HTERT RPE-1 (cell line): ENCODE data around the gene GBP7.
"Not testable (repeated sequence)": the region's sequence is repeated elsewhere in the genome, so short reads cannot be mapped to it uniquely, and the experiment has no call there.

ENCODE experiments used
- in situ Hi-C: fragments of 300-500 bp; cut with MboI; formaldehyde crosslinking; loops from 4 replicates; pipeline ENCODE4 v1.14.3; 2020; ENCODE audit warnings: low sequenced_read_pairs

Gene GBP7

GRCh38 chr1:89171067-89171438, 4.8 kb downstream of the GBP7 start:
- in situ Hi-C loops: no loop called here

GRCh38 chr1:89170170-89171066, 5.4 kb downstream of the GBP7 start:
- in situ Hi-C loops: no loop called here

GRCh38 chr1:89169166-89169565, 6.6 kb downstream of the GBP7 start:
- in situ Hi-C loops: no loop called here

GRCh38 chr1:89167590-89168230, 8.1 kb downstream of the GBP7 start:
- in situ Hi-C loops: no loop called here

- in situ Hi-C loops: no loop called here
Measured at GRCh38 chr1:89166705-89167104, 9.1 kb downstream of the GBP7 start.

- in situ Hi-C loops: no loop called here
Measured at GRCh38 chr1:89165811-89166210, 10.0 kb downstream of the GBP7 start.

- in situ Hi-C loops: no loop called here
Measured at GRCh38 chr1:89151047-89151446, 24.8 kb downstream of the GBP7 start.

- in situ Hi-C loops: no loop called here
Measured at GRCh38 chr1:89149976-89150375, 25.8 kb downstream of the GBP7 start.

- in situ Hi-C loops: no loop called here
Measured at GRCh38 chr1:89149229-89149628, 26.6 kb downstream of the GBP7 start.

- in situ Hi-C loops: no loop called here
Measured at GRCh38 chr1:89147678-89148658, 27.8 kb downstream of the GBP7 start.

- in situ Hi-C loops: no loop called here
Measured at GRCh38 chr1:89146721-89147120, 29.1 kb downstream of the GBP7 start.

- in situ Hi-C loops: no loop called here
Measured at GRCh38 chr1:89143484-89143883, 32.3 kb downstream of the GBP7 start.

GRCh38 chr1:89142160-89142559, 33.6 kb downstream of the GBP7 start:
- in situ Hi-C loops: no loop called here

GRCh38 chr1:89133747-89134146, 42.1 kb downstream of the GBP7 start:
- in situ Hi-C loops: no loop called here

GRCh38 chr1:89130716-89131115, 45.1 kb downstream of the GBP7 start:
- in situ Hi-C loops: no loop called here

GRCh38 chr1:89129911-89130310, 45.9 kb downstream of the GBP7 start:
- in situ Hi-C loops: no loop called here

- in situ Hi-C loops: not testable (repeated sequence)
Measured at GRCh38 chr1:89128003-89128458, 47.8 kb downstream of the GBP7 start.

GRCh38 chr1:89126602-89127565, 48.9 kb downstream of the GBP7 start:
- in situ Hi-C loops: not testable (repeated sequence)

- in situ Hi-C loops: no loop called here
Measured at GRCh38 chr1:89125913-89126580, 49.8 kb downstream of the GBP7 start, which contains the start of gene GBP2. Gene GBP2, minus strand, starts transcription at chr1:89126114. Its CDS starts 4,148 bp downstream, at chr1:89121966.
